HG03060 (cell line): ENCODE results near the gene GPR152.

Experiments
- ATAC-seq: cut with Tn5 transposase; IDR thresholded peaks from one replicate; pipeline ENCODE4 v1.9.1; 2021; ENCODE audit warnings: low read depth, moderate number of reproducible peaks; ENCODE audit not compliant: unreplicated experiment

GPR152 gene

GRCh38 chr11:67442504-67443404, 9.8 kb downstream of the GPR152 start:
- ATAC-seq: no peak

GRCh38 chr11:67441731-67442351, 10.7 kb downstream of the GPR152 start:
- ATAC-seq: no peak

DNA sequence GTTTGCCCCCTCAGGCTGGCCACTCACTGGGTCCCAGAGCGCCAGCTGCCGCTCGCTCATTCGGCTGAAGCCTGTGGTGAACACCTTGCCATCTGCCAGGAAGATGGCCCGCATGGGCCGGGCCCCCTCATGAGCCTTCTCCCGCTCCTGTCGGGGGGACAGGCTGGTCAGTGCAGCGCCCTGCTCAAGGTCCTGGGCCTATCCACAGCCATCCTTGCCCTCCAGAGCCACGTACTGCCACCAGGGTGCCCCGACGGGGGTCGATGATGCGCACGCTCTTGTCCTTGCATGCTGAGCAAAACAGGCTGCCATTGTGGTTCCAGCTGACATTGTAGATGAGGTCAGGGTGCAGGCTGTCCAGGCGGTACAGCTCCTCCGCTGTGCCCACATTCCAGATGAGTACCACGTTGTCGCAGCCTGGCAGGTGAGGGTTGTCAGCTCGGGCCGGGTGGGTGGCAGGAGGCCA, 11.4 kb downstream of the GPR152 start:
- ATAC-seq: no peak

DNA sequence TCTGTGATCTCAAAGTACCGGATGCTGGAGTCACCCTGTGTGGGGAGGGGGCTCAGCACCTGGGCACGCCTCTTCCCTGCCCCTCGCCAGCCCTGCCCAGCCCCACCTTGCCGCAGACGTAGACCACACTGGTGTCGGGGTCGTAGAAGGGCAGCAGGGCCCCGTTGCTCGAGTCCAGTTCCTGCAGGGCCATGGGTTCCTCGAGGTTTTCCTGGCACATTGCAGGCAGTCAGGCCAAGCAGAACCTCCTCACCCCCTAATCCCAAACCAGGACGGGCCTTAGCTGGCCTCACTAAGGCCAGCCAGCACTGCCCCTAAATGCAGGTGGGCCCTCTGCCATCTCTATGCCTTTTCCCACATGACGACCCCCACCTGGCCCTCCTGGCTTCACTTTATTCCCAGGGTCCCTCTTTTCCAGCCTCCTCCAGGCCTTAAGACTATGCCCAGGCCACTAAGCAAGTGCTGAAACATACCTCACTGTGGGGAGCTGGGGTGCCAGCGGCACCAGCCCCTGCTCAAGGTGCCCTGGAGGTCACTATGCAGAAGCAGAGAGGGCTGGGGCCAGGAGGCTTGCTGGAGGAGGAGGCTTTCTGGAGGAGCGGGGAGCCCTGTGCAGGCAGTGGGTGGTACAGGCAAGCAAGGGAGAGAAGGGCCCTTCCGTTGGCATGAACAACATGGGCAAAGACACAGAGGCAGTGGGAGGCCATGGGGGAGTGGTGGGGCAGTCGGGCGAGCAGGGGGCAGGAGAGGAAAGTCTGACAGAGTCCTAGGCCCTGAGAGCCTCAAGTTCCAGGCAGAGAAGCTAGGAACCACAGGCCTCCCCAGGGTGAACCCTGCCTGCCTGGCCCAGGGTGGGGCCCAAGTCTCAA, 12.1 kb downstream of the GPR152 start:
- ATAC-seq: no peak

GRCh38 chr11:67439321-67440228, 13.0 kb downstream of the GPR152 start:
- no peak for ATAC-seq

DNA sequence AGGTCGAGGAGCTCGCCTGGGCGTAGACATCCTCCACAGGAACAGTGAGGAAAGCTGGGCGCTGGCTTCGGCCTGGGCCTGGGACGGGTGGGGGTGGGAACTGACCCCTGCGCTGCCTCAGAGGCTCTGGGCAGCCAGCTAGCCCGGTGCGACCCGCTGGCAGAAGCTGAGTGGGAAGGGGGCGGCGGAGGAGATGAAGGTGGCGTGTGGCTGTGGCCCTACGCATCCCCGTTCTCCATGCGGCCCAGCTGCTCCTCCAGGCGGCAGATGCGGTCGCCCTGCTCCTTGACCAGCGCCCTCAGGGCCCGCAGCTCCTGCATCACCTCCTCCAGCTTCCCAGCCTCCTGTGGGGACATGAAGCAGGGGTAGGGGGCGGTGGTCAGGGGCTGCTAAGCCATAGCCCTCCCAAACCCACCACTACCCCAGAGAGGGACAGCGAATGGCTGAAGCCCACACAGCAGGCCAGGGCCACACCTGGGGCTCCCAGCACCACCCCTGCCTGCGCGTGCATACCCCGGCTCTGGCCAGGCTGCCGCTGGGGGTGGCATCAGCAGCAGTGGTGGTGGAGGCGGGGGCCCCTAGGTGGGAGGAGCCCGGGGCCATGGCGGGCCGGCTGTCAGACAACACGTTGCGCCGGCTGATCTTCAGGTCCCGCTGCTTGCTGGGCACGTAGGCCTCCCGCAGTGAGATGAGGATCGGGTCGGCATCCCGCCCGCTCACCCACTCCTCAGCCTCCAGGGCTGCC, 14.2 kb downstream of the GPR152 start:
- ATAC-seq: no peak

GRCh38 chr11:67437809-67438157, 14.7 kb downstream of the GPR152 start:
- no peak for ATAC-seq

- ATAC-seq: no peak
Observed at GRCh38 chr11:67437082-67437808, 15.3 kb downstream of the GPR152 start, which contains the start of gene PTPRCAP. Gene PTPRCAP, minus strand, starts transcription at chr11:67437682. Its CDS starts 63 bp downstream, at chr11:67437619.

DNA sequence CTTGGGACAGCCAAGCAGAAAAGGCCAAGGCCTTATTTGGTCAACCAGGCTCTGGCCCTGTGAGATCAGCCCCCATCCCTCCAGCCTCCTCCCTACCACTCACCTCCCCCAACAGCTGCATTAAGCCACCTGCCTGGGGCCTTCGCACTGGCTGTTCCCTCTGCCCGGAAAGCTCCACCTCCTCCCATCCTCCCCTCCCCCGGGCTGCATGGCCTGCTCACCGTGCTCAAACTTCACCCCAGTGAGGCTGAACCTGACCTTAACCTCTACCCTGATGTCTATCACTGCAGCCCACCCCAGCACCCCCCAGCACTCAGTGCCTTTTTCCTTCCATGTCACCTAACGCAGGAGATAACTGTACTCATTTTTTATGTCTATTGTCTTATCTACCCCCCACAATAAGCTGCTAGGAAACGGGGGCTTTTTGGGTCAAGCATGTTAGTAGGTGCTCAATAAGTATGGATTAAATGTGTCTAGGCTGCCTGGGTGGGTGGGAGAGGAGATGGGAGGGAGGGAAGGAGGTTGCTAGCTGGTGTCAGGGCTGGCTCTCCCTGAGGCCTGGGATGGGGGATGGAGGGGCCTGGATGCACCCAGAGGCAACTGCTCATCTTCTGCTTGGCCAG, 16.0 kb downstream of the GPR152 start:
- ATAC-seq: no peak

- no peak for ATAC-seq
Observed at GRCh38 chr11:67435727-67436458, 16.6 kb downstream of the GPR152 start.

- ATAC-seq: no peak
Observed at GRCh38 chr11:67435031-67435726, 17.4 kb downstream of the GPR152 start.

- no peak for ATAC-seq
Observed at GRCh38 chr11:67434395-67434881, 18.1 kb downstream of the GPR152 start.

DNA sequence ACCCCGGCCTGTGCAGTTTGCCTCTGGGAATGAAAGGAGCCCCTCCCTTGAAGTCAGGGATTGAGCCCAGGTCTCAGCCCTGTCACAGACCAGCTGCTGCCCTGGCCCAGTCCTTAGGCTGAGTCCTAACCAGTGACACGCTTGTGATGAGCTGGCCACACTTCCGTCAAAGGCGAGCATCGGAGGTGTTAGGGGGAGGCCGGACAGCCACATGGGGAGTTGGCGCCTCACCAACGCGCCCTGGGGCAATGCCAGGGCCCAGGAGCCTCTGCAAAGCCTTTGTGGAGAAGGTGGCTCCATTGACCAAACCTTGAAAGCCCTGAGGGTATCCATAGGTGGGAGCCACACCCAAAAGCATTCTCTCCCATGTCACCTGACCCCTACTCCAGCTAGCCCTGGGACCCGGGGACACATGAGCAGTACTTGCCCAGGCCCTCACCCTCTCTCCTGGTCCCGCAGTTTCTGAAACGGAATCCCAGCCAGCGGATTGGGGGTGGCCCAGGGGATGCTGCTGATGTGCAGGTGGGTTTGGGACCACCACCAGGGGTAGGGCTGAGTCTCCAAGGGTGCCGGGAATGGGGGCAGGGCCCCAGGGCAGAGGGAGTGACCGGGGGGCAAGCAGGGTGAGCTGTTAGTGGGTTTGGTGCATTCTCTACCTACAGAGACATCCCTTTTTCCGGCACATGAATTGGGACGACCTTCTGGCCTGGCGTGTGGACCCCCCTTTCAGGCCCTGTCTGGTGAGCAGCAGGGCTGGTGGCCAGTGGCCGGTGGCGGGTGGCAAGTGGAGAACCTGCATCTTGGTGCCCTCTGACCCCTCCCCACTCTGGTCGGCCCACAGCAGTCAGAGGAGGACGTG, 18.8 kb downstream of the GPR152 start:
- ATAC-seq: no peak

GRCh38 chr11:67432655-67433349, 19.7 kb downstream of the GPR152 start:
- ATAC-seq: no peak
